ENCODE measurements around the gene FXYD1.
"Not testable (repeated sequence)": the region's sequence is repeated elsewhere in the genome, so short reads cannot be mapped to it uniquely, and the experiment has no call there.

Gene FXYD1

DNA sequence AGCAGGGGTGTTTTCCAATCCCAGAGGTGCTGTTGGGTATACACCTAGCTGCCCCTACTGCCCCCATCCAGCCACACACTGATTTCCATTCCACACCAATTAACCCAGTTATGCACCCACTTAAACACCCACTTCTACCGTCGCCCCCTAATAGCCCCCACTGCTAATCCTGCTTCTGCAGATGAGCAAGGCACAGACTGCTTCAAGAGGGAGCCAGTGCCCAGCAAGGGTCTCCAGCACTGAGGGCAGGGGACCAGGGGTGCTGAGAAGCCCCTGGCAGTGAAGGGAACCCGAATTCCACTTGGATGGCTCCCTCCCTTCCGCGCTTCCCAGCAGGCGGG lies 5.6 kb downstream of the FXYD1 start:
- DNase-seq: no peak

DNA sequence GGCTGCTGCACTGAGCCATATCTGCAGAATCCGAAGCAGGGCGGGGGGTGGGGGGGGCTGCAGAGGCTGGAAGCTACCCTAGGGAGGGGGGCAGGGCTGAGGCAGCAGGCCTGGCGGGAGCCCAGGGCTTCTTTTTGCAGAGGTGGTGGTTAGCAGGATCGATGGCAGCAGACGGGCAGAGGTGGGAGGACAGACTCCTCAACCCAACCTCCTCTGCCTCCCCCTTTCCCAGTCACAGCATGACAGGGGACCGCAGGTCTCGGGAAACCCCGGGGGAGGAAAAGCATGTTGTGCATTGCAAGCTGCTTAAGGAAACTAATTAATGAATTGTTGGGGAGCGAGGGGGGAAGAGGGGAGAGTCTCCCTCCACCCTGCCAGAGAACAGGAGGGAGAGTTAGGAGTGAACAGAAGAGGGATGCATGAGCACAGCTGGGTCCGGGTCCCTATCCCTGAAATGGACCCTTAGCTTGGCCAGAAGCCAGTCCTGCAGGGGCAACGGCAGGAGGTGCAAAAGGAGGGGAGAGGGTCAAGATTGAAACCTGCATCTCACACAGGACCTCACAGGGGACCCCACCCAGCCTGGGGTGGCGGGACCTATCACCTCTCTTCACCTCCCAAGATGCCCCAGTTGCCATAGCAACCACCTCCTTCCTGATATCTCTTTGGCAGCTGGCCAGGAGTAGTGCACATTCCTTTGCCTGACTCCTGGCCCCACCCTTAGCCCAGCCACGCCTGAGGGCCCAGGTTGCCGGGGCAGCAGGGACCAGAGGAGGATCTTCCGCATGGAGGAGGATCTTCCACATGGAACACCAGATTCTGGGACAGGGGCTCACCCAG lies 6.2 kb downstream of the FXYD1 start:
- DNase-seq: peak; percentile 46

DNA sequence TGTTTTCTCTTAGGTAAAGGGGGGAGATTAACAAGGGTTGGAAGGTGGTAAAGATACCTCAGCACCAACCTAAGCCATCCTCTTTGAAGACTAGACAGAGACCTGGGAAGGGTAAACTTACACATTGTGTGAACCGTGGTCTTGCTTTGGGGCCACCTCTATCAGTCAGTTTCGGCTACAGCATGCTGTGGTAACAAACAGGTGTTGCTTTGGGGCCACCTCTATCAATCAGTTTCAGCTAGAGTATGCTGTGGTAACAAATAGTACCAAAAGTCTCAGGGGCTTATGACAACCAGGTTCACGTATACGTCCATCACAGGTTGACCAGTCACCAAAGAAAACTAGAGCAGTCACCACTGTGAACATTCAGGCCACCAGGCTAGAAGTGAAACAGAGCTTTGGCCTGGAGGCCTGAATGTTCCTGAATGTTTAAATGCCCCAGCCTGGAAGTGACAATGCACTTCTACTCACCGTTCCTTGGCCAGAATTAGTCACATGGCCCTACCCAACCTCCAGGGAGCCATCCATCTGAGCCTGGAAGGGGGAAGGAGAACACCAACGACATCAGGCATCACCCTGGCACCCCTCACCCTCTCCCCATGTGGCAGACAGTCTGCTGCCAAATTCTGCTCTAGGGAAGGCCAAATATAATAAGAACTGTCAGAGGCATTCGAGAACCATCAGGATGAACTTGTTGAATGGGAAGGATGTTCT lies 8.3 kb downstream of the FXYD1 start:
- DNase-seq: no peak

DNA sequence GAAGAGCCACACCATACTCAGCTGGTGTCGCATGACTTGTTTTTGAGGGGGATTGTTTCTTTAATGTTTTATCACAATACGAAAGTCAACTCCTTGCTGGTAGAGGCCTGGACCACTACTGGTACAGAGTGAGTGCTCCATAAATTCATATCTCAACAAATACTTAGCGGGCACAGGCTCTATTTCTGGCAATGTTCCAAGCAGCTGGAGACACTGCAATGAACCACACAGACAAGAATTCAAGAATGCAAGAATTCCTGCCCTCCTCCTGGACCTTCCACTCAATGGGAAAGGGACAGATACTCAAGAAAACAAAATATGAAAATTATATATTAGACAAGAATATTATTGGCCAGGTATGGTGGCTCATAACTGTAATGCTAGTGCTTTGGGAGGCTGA lies 10.8 kb downstream of the FXYD1 start:
- no peak for DNase-seq

DNA sequence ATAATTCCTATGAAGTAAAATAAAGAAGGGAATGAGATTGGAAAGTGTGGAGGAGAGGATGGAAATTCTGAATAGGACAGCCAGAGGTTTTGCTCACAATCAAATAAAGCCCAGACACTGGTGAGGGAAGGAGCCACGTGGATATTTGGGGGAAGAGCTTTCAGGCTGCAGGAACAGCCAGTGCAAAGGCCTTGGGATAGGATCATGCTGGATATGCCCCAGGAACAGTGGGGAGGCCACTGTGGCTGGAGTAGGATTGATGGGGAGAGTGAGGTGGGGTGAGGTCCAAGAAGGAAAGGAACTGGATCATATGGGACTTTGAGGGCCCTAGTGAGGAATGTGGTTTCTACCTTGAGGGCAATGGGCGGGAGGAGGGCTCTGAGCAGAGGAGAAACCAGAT lies 11.8 kb downstream of the FXYD1 start:
- DNase-seq: no peak

DNA sequence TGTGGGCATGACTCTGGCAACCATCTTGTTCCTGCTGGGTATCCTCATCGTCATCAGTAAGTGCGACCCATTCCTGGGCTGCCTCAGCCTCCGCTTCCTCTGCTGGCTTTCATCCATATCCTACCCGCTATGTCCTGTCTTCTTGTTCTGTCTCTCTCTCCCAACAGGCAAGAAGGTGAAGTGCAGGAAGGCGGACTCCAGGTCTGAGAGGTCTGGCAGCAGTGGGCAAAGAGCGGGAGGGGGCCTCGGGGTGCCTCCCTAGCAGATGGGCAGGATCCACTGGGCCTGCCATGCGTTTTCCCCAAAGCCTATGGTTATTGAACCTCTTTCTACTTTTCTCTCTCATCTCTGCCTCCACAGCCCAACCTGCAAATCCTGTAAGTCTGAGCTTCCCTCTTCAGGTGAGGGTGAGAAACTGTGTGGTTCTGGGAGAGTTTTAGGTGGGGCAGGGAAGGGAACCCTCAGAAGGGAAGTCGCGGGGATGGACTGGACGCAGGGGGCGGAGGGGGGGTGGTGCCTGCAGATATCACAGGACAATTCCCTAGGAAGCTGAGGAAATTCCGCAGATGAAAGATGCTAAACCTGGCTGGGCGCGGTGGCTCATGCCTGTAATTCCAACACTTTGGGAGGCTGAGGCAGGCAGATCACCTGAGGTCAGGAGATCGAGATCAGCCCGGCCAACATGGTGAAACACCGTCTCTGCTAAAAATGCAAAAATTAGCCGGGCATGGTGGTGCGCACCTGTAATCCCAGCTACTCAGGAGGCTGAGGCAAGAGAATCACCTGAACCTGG lies 12.8 kb downstream of the FXYD1 start:
- no peak for DNase-seq

DNA sequence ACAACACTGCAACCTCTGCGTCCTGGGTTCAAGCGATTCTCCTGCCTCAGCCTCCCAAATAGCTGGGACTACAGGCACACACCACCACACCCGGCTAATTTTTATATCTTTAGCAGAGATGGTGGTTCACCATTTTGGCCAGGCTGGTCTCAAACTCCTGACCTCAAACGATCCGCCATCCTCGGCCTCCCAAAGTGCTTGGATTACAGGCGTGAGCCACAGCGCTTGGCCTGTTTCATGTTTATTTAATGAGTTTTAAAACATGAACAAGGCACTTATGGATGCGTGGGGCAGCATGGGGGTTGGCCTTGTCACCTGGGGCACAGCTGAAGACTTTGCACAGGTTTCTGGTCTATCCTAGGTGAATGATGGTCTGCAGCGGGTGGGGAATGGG lies 14.5 kb downstream of the FXYD1 start:
- not testable (repeated sequence) for DNase-seq

DNA sequence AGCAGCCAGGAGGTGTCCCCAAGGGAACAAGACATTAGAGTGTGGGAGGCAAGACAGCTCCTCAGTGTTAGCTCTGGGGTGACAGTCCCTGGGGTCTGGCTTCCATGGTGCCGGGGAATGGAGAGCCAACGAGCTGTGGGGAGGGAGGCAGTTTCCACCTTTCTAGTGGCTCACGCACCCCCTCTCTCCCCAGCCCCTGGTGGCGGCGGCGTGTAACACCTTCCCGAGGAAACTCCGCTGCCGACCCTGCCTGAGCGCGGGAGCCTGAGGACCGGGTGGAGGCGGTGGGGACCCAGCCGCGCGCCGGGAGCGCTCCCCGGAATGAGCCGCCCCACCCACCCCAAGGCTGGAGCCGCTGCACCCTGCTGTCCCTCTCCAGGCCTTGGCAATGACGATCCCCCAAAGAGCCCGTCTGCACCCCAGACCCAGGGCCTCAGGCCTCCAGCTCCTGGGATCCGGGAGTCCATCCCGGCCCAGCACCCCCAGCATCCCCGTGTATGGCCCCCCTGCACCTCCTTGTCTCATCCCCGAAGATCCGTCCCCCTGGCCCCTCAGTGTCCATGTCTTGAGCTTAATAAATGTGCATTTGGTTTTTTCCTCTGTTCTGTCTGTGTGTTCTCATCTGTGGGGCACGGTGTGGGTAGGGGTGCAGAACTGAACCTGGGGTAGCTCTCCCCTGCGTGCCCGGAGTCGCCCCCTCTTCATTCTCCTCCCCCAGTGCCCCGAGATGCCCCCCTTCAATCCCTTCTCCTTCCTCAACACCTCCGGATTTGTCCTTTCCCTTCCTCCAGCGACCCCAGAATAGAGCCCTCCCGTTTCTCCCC lies 15.3 kb downstream of the FXYD1 start:
- no peak for DNase-seq

DNA sequence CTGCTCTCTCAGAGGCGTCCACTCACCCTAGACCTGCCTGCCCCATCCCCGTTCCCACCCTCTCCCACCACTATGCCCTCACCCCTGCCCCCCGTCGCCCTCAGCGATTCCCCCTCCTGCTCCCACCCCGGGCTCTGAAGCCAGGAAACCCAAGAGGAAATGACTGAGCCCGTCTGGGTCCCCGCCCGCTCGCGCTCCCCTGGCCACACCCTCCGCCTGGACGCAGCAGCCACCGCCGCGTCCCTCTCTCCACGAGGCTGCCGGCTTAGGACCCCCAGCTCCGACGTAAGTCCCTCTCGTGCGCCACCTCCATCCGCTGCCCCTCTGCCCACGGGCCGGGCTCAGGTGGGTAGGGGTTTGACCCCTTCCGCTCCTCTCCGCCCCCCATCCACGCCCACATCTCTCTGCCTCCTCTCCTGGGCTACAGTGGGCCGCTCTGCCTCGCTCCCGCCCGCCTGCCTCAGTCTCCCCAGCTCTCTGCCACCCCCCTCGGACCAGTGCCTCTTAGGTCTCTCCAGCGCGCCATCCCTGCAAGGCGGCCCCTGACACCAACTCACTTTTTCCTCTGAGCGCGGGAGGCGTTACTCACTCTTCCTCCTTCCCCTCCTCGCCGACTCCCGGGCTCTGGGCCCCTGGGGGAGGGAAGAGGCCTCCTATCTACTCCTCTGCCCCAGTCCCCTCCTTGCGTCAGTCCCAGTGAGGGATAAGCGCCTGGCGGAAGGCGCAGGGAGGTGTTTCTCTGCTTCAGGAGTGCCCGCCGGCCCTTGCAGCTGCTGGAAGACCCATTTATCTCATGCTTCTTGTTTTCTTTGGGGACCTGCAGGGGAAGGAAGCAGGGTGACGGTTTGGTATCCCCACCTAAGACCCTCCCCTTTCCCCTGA lies 16.1 kb downstream of the FXYD1 start, which contains the start of gene FXYD5:
TSS of gene FXYD5 (plus strand) at position 211 of the 882 bp plus-strand sequence. CDS start 816 bp downstream, outside the sequence.
- peak; percentile 68 for DNase-seq

DNA sequence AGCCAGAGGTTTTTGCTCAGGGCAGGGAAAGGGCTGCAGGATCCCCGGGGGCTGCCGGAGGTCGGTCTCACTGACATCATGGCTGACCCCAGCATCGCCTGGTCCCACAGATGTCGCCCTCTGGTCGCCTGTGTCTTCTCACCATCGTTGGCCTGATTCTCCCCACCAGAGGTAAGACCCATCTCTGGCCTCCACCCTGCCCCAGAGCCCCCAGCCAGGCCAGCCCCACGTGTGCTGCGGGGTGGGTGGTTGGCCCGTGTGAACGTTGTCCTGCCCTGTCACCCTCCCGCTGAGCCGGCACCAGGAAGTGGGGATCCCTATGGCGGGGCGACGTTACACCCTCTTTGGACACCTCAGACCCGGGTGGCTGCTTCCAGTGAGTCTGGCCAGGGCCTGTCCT lies 16.8 kb downstream of the FXYD1 start:
- no peak for DNase-seq

DNA sequence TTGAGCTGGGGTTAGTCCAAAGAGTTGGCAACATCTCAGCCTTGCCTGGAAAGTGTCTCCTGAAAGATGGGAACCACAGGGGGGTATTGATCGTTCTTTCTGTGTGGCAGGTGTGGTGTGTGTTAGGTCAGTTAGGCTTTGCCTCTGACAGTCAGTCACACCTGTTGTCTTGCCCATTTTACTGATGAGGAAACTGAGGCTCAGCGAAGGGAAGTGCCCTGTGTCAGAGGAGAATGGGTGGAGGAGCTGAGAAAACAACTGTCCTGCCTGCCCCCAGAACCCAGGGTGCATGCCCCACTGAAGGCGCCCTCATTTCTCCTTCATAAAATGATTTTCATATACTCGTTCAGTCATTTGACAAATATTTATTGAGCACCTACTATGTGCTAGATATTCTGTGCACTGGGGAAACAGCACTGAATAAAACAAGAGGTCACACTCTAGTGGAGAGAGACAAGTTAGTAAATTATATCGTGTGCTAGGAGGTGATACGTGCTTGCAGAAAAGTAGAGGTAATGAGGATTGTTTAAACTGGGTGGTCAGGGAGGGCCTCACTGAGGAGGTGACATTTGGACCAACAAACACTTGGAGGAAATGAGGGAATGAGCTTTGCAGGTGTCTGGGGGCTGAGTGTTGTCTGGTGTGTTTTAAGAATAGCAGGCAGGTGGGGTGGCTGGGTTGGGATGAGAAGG lies 17.5 kb downstream of the FXYD1 start:
- DNase-seq: no peak

DNA sequence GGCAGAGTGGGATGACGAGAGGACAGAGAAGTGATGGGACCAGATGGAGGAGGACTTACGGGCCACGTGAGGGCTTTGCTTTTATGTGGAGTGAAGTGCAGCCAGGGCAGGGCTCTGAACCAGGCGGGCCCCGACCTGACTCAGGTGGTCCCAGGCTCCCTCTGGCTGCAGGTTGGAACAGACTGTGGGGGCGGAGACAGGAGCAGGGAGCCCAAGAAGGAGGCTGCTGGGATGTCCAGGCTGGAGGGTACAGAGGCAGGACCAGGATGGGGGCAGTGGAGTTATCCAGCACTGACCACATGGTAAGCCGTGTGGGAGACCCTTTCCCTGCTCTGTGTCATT lies 18.0 kb downstream of the FXYD1 start:
- DNase-seq: no peak

DNA sequence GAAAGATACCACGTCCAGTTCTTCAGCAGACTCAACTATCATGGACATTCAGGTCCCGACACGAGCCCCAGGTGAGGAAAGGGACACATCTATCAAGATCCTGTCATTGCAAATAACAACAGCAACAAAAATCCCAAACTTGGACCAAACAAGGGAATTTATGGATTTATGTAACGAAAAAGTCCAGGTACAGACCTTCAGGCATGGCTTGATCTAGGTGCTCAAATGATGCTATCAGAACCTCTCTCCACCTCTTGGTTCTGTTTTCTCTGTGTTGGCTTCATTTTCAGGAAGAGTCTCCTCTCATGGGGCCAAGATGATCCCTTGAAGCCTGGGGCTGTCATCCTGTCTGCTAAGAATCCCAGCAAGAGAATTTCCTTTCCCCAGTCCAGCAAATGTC lies 18.8 kb downstream of the FXYD1 start:
- DNase-seq: no peak

DNA sequence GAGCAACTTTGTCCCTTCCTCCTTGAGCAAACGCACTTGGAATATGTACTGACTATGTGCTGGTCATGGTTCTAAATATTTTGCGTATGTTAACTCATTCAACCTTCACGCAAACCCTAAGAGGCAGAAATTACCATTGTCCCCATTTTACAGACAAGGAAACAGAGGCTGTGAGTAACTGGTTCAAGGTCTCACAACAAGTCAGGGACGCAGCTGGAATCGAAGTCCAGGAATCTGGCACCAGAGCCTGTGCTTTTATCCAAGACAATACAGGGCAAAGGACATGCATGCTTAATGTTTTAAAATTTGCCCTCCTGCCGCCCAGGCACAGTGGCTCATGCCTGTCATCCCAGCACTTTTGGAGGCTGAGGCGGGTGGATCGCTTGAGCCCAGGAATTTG lies 21.0 kb downstream of the FXYD1 start:
- DNase-seq: no peak

DNA sequence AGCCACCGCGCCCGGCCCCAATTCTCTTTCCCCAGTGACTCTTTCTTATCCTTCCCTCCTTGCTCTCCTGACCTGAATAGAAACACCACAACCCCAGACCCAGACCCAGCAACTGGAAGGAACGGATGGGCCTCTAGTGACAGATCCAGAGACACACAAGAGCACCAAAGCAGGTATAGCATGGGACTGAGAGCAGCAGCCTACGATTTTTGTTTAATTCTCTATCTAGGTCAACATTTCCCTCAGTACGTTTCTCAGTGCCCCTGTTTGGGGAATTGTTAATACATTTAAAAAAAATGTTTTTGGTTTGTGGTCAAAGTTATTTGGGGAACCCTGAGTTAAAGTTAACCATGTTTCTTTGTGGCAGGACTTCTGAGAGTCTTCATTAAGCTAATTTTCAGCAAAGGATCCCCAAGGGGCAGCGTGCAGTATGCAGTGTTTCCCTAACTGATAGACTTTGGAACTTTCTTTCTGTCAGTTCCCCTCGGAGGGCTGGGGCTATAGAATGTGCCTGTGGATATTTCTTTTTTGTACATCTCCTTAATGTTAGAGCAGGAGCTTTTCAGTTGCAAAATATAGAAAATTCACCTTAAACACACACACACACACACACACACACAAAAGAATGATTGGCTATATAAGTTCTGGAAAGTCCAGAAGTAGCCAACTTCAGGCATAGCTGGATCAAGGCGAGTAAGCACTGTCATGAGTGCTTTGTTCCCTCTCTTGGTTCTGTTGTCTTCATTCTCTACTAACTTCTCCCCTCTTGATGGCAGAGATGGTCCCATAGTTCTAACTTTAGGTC lies 22.2 kb downstream of the FXYD1 start:
- no peak for DNase-seq

DNA sequence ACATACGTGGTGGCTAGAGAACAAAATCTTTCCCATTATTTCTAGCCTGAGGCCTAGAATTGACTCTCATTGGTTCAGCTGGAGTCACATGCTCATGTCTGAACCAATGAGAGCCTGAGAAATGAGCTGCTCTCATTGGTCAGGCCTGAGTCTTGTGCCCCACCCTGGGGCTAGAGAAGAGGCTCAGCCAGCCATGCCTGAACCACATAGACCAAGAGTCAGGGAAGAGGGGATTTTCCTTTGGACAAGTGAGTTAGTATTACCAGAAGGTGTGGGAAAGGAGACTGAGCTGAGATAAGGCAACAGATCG lies 22.8 kb downstream of the FXYD1 start:
- DNase-seq: no peak

DNA sequence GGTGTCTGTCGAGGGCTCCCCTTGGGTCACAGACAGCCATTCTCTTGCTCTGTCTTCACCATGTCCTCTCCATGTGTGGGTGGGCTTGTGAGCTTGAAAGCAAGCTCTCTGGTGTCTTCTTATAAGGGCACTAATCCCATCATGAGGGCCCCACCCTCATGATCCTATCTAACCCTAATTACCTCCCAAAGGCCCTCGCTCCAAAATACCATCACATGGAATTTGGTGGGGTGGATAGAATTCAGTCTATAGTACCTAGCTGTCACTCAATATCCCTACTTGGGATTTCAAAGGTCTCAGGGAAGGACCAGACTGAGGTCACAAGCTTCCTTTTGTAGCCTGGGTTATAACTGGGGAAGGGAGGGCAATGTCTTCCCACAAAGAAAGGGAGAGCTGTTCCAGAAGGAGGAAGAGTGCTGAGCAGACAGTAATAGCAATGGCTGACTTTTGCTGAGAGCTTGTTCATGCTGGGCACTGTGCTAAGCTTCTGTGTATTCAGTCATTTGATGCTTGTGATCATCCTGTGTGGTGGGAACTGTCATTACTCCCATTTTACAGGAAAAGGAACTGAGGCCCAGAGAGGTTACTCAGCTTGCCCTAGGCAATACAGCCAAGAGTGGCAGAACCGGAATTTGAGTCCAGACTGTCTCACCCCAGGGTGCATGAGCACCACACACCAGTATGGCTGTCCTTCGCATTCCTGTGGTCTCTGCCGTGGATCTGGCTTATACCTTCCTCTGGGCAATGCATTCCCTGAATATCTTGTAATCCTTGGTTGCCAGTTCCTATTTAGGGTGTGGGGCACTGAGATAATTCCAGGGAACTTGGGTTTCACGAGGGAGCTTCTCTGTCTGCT lies 24.1 kb downstream of the FXYD1 start:
- no peak for DNase-seq

DNA sequence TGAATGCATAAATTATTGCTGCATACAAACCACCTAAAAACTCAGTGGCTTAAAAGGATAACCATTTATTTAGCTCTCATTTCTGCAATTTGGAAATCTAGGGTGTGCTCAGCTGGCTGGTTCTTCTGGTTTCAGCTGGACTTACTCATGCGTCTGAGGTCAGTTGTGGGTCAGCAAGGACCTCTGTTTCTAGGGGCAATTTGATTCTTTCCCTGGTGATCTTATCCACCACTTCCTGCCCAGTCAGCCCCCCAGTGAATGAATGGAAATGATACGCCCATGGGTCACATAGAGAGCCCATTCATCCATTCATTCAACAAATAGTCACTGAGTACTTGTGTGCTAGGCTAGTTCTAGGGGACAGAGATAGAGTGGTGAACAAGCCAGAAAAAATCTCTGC lies 25.8 kb downstream of the FXYD1 start:
- no peak for DNase-seq

Data from right forelimb (tissue), 1 donor.